A673 (cell line): ENCODE measurements around the gene ATP6V1A.

Experiments used
- CTCF ChIP-seq: fragments of 300-800, 200-600 bp; sonication (generic); conservative IDR thresholded peaks from 2 replicates; pipeline ENCODE4 v1.5.1; 2017; ENCODE audit warnings: low read depth, mild to moderate bottlenecking, antibody characterized with exemption, low read length, moderate library complexity, mixed read lengths
- EZH2 ChIP-seq: fragments of 200-600 bp; sonication (generic); IDR thresholded peaks from 2 replicates; pipeline ENCODE4 v1.6.1; 2017; ENCODE audit warnings: borderline replicate concordance, low read depth, mild to moderate bottlenecking, mixed read lengths, antibody characterized with exemption, low read length; ENCODE audit not compliant: poor library complexity, severe bottlenecking

- no peak for TF ChIP-seq CTCF
- no peak for TF ChIP-seq EZH2
Measured at GRCh38 chr3:113775516-113775915, 28.7 kb downstream of the ATP6V1A start.
